ENCODE measurements around the gene EFNA5. TPM values are rescaled to one million over a fixed set of nuclear protein-coding genes. Genes with fewer than 3 reads are reported as not detected.

The EFNA5 gene
- total and polyA plus RNA-seq, 2 experiments from 2014 or later = 7.5 to 10.1 TPM

DNA sequence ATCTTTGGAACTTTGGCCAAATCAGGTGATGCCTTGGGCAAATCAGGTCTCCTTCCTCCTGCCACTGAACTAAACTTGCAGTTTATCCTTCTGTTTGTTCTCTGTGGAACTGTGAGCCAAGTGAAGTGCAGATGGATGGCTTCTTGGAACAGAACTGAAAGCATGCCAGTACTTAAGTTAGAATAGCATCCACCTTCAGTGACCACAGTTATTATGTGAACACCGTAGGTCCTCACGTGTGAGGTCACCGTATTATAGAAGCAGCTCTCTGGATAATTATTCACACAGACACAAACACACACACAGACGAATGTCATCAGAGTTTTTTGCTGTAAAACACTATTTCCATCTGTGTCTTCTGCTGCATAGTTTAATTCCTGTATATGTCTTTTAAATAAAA, 162.6 kb downstream of the EFNA5 start (continued):
- TF ChIP-seq, protein P1, sequence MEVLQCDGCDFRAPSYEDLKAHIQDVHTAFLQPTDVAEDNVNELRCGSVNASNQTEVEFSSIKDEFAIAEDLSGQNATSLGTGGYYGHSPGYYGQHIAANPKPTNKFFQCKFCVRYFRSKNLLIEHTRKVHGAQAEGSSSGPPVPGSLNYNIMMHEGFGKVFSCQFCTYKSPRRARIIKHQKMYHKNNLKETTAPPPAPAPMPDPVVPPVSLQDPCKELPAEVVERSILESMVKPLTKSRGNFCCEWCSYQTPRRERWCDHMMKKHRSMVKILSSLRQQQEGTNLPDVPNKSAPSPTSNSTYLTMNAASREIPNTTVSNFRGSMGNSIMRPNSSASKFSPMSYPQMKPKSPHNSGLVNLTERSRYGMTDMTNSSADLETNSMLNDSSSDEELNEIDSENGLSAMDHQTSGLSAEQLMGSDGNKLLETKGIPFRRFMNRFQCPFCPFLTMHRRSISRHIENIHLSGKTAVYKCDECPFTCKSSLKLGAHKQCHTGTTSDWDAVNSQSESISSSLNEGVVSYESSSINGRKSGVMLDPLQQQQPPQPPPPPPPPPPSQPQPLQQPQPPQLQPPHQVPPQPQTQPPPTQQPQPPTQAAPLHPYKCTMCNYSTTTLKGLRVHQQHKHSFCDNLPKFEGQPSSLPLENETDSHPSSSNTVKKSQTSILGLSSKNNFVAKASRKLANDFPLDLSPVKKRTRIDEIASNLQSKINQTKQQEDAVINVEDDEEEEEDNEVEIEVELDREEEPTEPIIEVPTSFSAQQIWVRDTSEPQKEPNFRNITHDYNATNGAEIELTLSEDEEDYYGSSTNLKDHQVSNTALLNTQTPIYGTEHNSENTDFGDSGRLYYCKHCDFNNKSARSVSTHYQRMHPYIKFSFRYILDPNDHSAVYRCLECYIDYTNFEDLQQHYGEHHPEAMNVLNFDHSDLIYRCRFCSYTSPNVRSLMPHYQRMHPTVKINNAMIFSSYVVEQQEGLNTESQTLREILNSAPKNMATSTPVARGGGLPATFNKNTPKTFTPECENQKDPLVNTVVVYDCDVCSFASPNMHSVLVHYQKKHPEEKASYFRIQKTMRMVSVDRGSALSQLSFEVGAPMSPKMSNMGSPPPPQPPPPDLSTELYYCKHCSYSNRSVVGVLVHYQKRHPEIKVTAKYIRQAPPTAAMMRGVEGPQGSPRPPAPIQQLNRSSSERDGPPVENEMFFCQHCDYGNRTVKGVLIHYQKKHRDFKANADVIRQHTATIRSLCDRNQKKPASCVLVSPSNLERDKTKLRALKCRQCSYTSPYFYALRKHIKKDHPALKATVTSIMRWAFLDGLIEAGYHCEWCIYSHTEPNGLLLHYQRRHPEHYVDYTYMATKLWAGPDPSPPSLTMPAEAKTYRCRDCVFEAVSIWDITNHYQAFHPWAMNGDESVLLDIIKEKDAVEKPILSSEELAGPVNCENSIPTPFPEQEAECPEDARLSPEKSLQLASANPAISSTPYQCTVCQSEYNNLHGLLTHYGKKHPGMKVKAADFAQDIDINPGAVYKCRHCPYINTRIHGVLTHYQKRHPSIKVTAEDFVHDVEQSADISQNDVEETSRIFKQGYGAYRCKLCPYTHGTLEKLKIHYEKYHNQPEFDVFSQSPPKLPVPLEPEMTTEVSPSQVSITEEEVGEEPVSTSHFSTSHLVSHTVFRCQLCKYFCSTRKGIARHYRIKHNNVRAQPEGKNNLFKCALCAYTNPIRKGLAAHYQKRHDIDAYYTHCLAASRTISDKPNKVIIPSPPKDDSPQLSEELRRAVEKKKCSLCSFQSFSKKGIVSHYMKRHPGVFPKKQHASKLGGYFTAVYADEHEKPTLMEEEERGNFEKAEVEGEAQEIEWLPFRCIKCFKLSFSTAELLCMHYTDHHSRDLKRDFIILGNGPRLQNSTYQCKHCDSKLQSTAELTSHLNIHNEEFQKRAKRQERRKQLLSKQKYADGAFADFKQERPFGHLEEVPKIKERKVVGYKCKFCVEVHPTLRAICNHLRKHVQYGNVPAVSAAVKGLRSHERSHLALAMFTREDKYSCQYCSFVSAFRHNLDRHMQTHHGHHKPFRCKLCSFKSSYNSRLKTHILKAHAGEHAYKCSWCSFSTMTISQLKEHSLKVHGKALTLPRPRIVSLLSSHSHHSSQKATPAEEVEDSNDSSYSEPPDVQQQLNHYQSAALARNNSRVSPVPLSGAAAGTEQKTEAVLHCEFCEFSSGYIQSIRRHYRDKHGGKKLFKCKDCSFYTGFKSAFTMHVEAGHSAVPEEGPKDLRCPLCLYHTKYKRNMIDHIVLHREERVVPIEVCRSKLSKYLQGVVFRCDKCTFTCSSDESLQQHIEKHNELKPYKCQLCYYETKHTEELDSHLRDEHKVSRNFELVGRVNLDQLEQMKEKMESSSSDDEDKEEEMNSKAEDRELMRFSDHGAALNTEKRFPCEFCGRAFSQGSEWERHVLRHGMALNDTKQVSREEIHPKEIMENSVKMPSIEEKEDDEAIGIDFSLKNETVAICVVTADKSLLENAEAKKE (CRISPR knock-in tag; IDR thresholded peaks at IDR 0.05) = no peak
- no peak for TF ChIP-seq NANOG (IDR thresholded peaks at IDR 0.05; ENCODE audit: borderline replicate concordance)
- no peak for TF ChIP-seq STAT1 (IDR thresholded peaks at IDR 0.05; ENCODE audit: unreplicated experiment)
- TF ChIP-seq ZNF331 (CRISPR knock-in tag; IDR thresholded peaks at IDR 0.05; ENCODE audit: low read depth) = no peak

DNA sequence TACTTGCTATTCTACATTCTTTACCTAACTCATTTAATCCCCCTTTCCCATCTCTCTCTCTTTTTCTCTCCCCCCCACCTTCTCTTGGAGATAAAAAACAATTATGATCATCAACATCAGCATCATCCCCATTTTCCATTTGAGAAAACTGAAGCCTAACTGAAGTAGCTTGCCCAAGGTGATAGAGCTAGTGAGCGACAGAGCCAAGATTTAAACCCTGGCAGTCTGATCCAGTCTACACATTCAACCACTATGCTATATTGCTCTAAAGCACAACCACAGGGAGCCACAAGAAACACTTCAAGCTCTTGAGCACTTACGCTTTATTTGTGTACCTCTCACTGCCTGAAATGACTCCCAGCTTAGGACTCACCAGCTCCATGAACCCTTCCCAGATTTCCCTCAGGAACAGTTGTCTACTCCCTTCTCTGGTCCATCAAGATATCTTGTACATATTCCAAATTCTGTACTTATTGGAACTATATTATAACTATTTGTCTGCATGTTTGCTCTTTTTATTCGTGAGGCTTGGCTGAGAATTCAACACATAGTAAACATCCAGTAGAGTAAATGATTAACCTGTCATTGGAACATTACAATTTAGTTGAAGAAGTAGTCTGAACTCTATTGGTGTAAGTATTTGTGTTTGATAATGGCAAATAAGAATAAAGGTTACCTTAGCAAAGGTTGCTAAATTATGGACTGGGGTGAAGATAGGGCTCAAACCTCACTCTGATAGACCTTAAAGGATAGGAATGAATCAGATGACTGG, 164.8 kb downstream of the EFNA5 start:
- Histone ChIP-seq H3K4me1 (ENCODE audit: insufficient read depth) (peaks cover 38% of the 10 kb centered on the region), H3K4me3 (no peak overlapping the region), H3K9me2 (ENCODE audit: insufficient read depth) (no peaks in the 10 kb centered on the region), H2AFZ (no peak overlapping the region), H4K20me1 (replicated peaks; ENCODE audit: insufficient read depth) (no peaks in the 10 kb centered on the region), H3K27me3 (ENCODE audit: insufficient read depth) (no peaks in the 10 kb centered on the region), H3K36me3 (ENCODE audit: insufficient read depth) (no peaks in the 10 kb centered on the region), H3F3A (replicated peaks; ENCODE audit: low read depth) (no peaks in the 10 kb centered on the region), H3K4me2 (no peak overlapping the region), H3K27ac (ENCODE audit: low read depth) (no peak overlapping the region), H3K79me2 (replicated peaks; ENCODE audit: insufficient read depth) (0 out of 2 replicates have a peak, but pooled peaks cover 6% of the 10 kb centered on the region)
- Mint-ChIP-seq H3K36me3 (ENCODE audit: low read depth) (no peaks in the 10 kb centered on the region), H3K4me3 (no peak overlapping the region), H3K9me3 (no peaks in the 10 kb centered on the region), H3K27ac (no peak overlapping the region), H3K4me1 (peaks cover 46% of the 10 kb centered on the region), H3K27me3 (ENCODE audit: insufficient read depth, low read depth, poor library complexity) (peaks cover 1% of the 10 kb centered on the region)
- ATAC-seq (no peak), DNase-seq (ENCODE audit: low spot score) (no peak)
- TF ChIP-seq EZH2 (IDR thresholded peaks at IDR 0.05; ENCODE audit: low read depth, unreplicated experiment) = no peak
- no peak for TF ChIP-seq STAT1 (IDR thresholded peaks at IDR 0.05; ENCODE audit: unreplicated experiment)
- no peak for TF ChIP-seq EZH2phosphoT487 (IDR thresholded peaks at IDR 0.05; ENCODE audit: unreplicated experiment)
- no peak for TF ChIP-seq ZNF331 (CRISPR knock-in tag; IDR thresholded peaks at IDR 0.05; ENCODE audit: low read depth)
- TF ChIP-seq ZNF114 (CRISPR knock-in tag; IDR thresholded peaks at IDR 0.05) = no peak
- TF ChIP-seq CREB1 (CRISPR knock-in tag; IDR thresholded peaks at IDR 0.05; ENCODE audit: low read depth) = no peak
- no peak for TF ChIP-seq POLR2AphosphoS5 (IDR thresholded peaks at IDR 0.05; ENCODE audit: low read depth)
- TF ChIP-seq, protein P1 (CRISPR knock-in tag; IDR thresholded peaks at IDR 0.05) = no peak
